Endodermal cell (in vitro differentiated cells): ENCODE measurements around the gene CUX1. TPM values are rescaled to one million over a fixed set of nuclear protein-coding genes. Genes with fewer than 3 reads are reported as not detected.

Source experiments
- DNase-seq: peaks from one replicate; pipeline ENCODE4 v3.0.0-alpha.2; 2017
- H3K27ac ChIP-seq: 2 replicates; pipeline ENCODE4 v1.5.1; 2013; ENCODE audit warnings: mild to moderate bottlenecking, low read depth, low read length, moderate library complexity
- H3K27me3 ChIP-seq: 2 replicates; pipeline ENCODE4 v1.6.1; 2013; ENCODE audit warnings: mild to moderate bottlenecking, low read length, moderate library complexity; ENCODE audit not compliant: insufficient read depth, control insufficient read depth, poor library complexity, severe bottlenecking
- H3K36me3 ChIP-seq: 2 replicates; pipeline ENCODE4 v1.7.0; 2013; ENCODE audit warnings: mild to moderate bottlenecking, low read length, moderate library complexity; ENCODE audit not compliant: control insufficient read depth, insufficient read depth
- H3K4me1 ChIP-seq: one replicate; pipeline ENCODE4 v1.7.0; 2013; ENCODE audit warnings: low read length; ENCODE audit not compliant: control insufficient read depth, insufficient read depth
- H3K4me3 ChIP-seq: 2 replicates; pipeline ENCODE4 v1.5.1; 2013; ENCODE audit warnings: mild to moderate bottlenecking, low read length, moderate library complexity
- H3K9ac ChIP-seq: 2 replicates; pipeline ENCODE4 v1.6.1; 2013; ENCODE audit warnings: mild to moderate bottlenecking, low read length, moderate library complexity; ENCODE audit not compliant: poor library complexity, severe bottlenecking; ENCODE audit errors: extremely low read depth
- H3K9me3 ChIP-seq: 2 replicates; pipeline ENCODE4 v1.6.1; 2013; ENCODE audit warnings: mild to moderate bottlenecking, low read length, moderate library complexity; ENCODE audit not compliant: control insufficient read depth
- H3K27ac Mint-ChIP-seq: 2 replicates; pipeline ENCODE4 v1.8.0; 2020; ENCODE audit warnings: mixed read lengths
- H3K27me3 Mint-ChIP-seq: 2 replicates; pipeline ENCODE4 v1.8.0; 2021; ENCODE audit warnings: mild to moderate bottlenecking, mixed read lengths; ENCODE audit not compliant: insufficient read depth
- H3K36me3 Mint-ChIP-seq: 2 replicates; pipeline ENCODE4 v1.8.0; 2020; ENCODE audit warnings: low read depth, mixed read lengths
- H3K4me1 Mint-ChIP-seq: 2 replicates; pipeline ENCODE4 v1.8.0; 2020; ENCODE audit warnings: mixed read lengths
- H3K4me3 Mint-ChIP-seq: 2 replicates; pipeline ENCODE4 v1.8.0; 2020; ENCODE audit warnings: mild to moderate bottlenecking, moderate library complexity, mixed read lengths
- H3K9me3 Mint-ChIP-seq: 2 replicates; pipeline ENCODE4 v1.8.0; 2020; ENCODE audit warnings: mild to moderate bottlenecking, mixed read lengths
- CTCF ChIP-seq: fragments of 200-600 bp; sonication (generic); conservative IDR thresholded peaks from 2 replicates; pipeline ENCODE4 v1.5.0; 2021; ENCODE audit warnings: antibody characterized with exemption, mild to moderate bottlenecking
- WGBS, 2 experiments: methylation state at CpG; one replicate each; pipeline versions ENCODE4 v1.1.5 to v1.1.7; 2013; ENCODE audit warnings: missing lambda C conversion rate in 2 of 2, mixed read lengths in 1 of 2; ENCODE audit not compliant: insufficient coverage in 1 of 2, insufficient read length in 1 of 2; 5-methylcytosine and 5-hydroxymethylcytosine counted together
- total RNA-seq, 2 donors: library from RNA; stranded (reverse); fragmentation: NEBNext Ultra II Directional in 1 of 2; extraction: Animal tissue kit (Norgen Biotek cat#: 25700) in 1 of 2; gene quantifications; 2 replicates in 1 of 2; 3 replicates in 1 of 2; pipeline ENCODE4 v1.2.1, GENCODE V29; 2021

The CUX1 gene
- total RNA-seq, 2 donors from 2014 or later: 85.1 to 108 TPM

- H3K4me3 ChIP-seq: no peak overlapping the region
- no peak for DNase-seq
- Mint-ChIP-seq H3K27me3 (no peaks in the 10 kb centered on the region), H3K36me3 (peaks cover 3% of the 10 kb centered on the region), H3K9me3 (no peaks in the 10 kb centered on the region), H3K27ac (peak overlapping the region; percentile 75), H3K4me3 (no peak overlapping the region), H3K4me1 (peaks cover 10% of the 10 kb centered on the region)
- H3K4me1 ChIP-seq: no peaks in the 10 kb centered on the region
- H3K27me3 ChIP-seq: no peaks in the 10 kb centered on the region
- TF ChIP-seq CTCF: no peak
- no peaks in the 10 kb centered on the region for H3K36me3 ChIP-seq
- H3K27ac ChIP-seq: no peak overlapping the region
- no peak overlapping the region for H3K9ac ChIP-seq
- no peaks in the 10 kb centered on the region for H3K9me3 ChIP-seq
- WGBS, 2 experiments: 89% methylated on average over 6 to 12 of the region's 12 CpGs
Observed at GRCh38 chr7:102258749-102259107, 441.3 kb downstream of the CUX1 start.

DNA sequence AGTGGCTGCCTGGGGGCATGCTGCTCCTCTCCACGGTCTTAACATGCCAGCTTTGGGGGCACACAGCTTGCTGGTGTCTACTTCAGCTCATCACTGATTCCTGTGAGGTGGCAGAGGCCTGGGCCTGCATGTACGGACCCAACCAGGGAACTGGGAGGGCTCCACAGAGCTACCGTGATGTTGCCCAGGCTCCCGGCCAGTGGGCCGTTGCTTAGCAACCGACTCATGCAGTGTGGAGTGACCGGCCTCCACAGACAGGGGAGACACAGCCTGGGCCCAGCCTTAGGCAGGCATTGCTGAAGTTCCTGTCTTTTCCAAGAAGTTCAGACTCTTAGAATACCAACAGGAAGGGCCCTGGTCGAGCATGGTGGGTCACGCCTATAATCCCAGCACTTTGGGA, 443.4 kb downstream of the CUX1 start:
- no peak overlapping the region for H3K4me3 Mint-ChIP-seq
- H3K9me3 Mint-ChIP-seq: no peaks in the 10 kb centered on the region
- no peaks in the 10 kb centered on the region for H3K27me3 ChIP-seq
- H3K9ac ChIP-seq: no peak overlapping the region
- peaks cover 10% of the 10 kb centered on the region for H3K4me1 Mint-ChIP-seq
- H3K4me1 ChIP-seq: no peaks in the 10 kb centered on the region
- H3K9me3 ChIP-seq: no peaks in the 10 kb centered on the region
- 51 to 87% methylated on average over 3 to 9 of the region's 9 CpGs for WGBS, 2 experiments
- TF ChIP-seq CTCF: no peak
- DNase-seq: peak; percentile 71
- H3K27me3 Mint-ChIP-seq: no peaks in the 10 kb centered on the region
- H3K36me3 ChIP-seq: no peaks in the 10 kb centered on the region
- no peak overlapping the region for H3K4me3 ChIP-seq
- H3K27ac ChIP-seq: peak overlapping the region; percentile 53
- H3K27ac Mint-ChIP-seq: peak overlapping the region; percentile 13
- H3K36me3 Mint-ChIP-seq: no peaks in the 10 kb centered on the region

- Mint-ChIP-seq H3K9me3 (no peaks in the 10 kb centered on the region), H3K27ac (no peak overlapping the region), H3K36me3 (no peaks in the 10 kb centered on the region), H3K4me1 (peaks cover 9% of the 10 kb centered on the region), H3K27me3 (no peaks in the 10 kb centered on the region), H3K4me3 (no peak overlapping the region)
- H3K36me3 ChIP-seq: no peaks in the 10 kb centered on the region
- DNase-seq: no peak
- no peak overlapping the region for H3K9ac ChIP-seq
- no peak for TF ChIP-seq CTCF
- H3K9me3 ChIP-seq: no peaks in the 10 kb centered on the region
- no peaks in the 10 kb centered on the region for H3K4me1 ChIP-seq
- WGBS, 2 experiments: 93 to 95% methylated on average over 8 to 9 of the region's 9 CpGs
- no peak overlapping the region for H3K27ac ChIP-seq
- H3K4me3 ChIP-seq: no peak overlapping the region
- H3K27me3 ChIP-seq: no peaks in the 10 kb centered on the region
Observed at GRCh38 chr7:102261451-102261850, 444.0 kb downstream of the CUX1 start.
